HEK293 (cell line): ENCODE results near the gene BCL11B.

ENCODE experiments used
- CTCF ChIA-PET: fragments of 350-600 bp; formaldehyde crosslinking; extraction: SDS; loops from one replicate; lab custom pipeline; 2021; ENCODE audit warnings: antibody characterized with exemption; lab: Yijun Ruan, JAX
- POLR2A ChIA-PET: fragments of 300-600 bp; formaldehyde crosslinking; extraction: SDS; loops from one replicate; lab custom pipeline; 2020; ENCODE audit warnings: antibody characterized with exemption, inconsistent platforms; lab: Yijun Ruan, JAX
- H3K27ac ChIP-seq: fragments of 200-500 bp; sonication (Bioruptor generic); 2 replicates; pipeline ENCODE4 v1.5.1; 2014; ENCODE audit warnings: low read depth, low read length, control low read depth, inconsistent platforms; ENCODE audit errors: extremely low read depth
- H3K36me3 ChIP-seq, 2 experiments: fragments of 200-500 bp in 1 of 2; sonication (Bioruptor generic) in 1 of 2; 1 replicate in 1 of 2; 2 replicates in 1 of 2; pipeline ENCODE4 v1.5.1; 2014 to 2017; ENCODE audit warnings: inconsistent platforms in 2 of 2, low read length in 2 of 2; ENCODE audit not compliant: control insufficient read depth in 2 of 2, insufficient read depth in 1 of 2
- H3K4me1 ChIP-seq: fragments of 200-500 bp; sonication (Bioruptor generic); 2 replicates; pipeline ENCODE4 v1.5.1; 2014; ENCODE audit warnings: mild to moderate bottlenecking, low read length, inconsistent platforms; ENCODE audit not compliant: control insufficient read depth, insufficient read depth
- H3K4me3 ChIP-seq: 2 replicates; pipeline ENCODE4 v1.5.1; 2011; ENCODE audit warnings: low read depth, mild to moderate bottlenecking, control low read depth, low read length, moderate library complexity
- H3K9me3 ChIP-seq: fragments of 200-500 bp; sonication (Bioruptor generic); 2 replicates; pipeline ENCODE4 v1.5.1; 2014; ENCODE audit warnings: low read depth, low read length, inconsistent platforms; ENCODE audit not compliant: control insufficient read depth, insufficient read depth
- AEBP2 ChIP-seq: fragments of 450-650 bp; formaldehyde crosslinking; IDR thresholded peaks from 2 replicates; pipeline ENCODE4 v1.5.1; 2016; ENCODE audit warnings: missing biosample characterization, missing genetic modification characterization, borderline replicate concordance
- BCL11A ChIP-seq: fragments of 450-650 bp; formaldehyde crosslinking; IDR thresholded peaks from 2 replicates; pipeline ENCODE4 v1.5.1; 2016; ENCODE audit warnings: low read depth, missing biosample characterization, missing genetic modification characterization
- BCL11B ChIP-seq: fragments of 450-650 bp; formaldehyde crosslinking; IDR thresholded peaks from 2 replicates; pipeline ENCODE4 v1.5.1; 2016; ENCODE audit warnings: low read depth, missing biosample characterization, missing genetic modification characterization
- FEZF1 ChIP-seq: fragments of 450-650 bp; formaldehyde crosslinking; IDR thresholded peaks from 2 replicates; pipeline ENCODE4 v1.5.1; 2016; ENCODE audit warnings: missing biosample characterization, missing genetic modification characterization
- HOXA7 ChIP-seq: sonication (generic); formaldehyde crosslinking; IDR thresholded peaks from 2 replicates; pipeline ENCODE4 v1.8.1; 2022; ENCODE audit warnings: missing genetic modification reagents, borderline replicate concordance
- PRDM1 ChIP-seq: fragments of 450-650 bp; formaldehyde crosslinking; IDR thresholded peaks from 2 replicates; pipeline ENCODE4; 2016; ENCODE audit warnings: missing biosample characterization, missing genetic modification characterization
- PRDM4 ChIP-seq: fragments of 450-650 bp; formaldehyde crosslinking; IDR thresholded peaks from 2 replicates; pipeline ENCODE4 v1.5.1; 2017; ENCODE audit warnings: missing biosample characterization, missing genetic modification characterization
- ZFP37 ChIP-seq: fragments of 450-650 bp; formaldehyde crosslinking; IDR thresholded peaks from 2 replicates; pipeline ENCODE4 v1.5.1; 2016; ENCODE audit warnings: missing biosample characterization, missing genetic modification characterization
- ZIC2 ChIP-seq: fragments of 450-650 bp; formaldehyde crosslinking; IDR thresholded peaks from 2 replicates; pipeline ENCODE4 v1.5.1; 2016; ENCODE audit warnings: missing biosample characterization, missing genetic modification characterization
- ZNF114 ChIP-seq: fragments of 450-650 bp; formaldehyde crosslinking; IDR thresholded peaks from 2 replicates; pipeline ENCODE4 v1.5.0; 2017; ENCODE audit warnings: missing biosample characterization, missing genetic modification characterization
- ZNF138 ChIP-seq: fragments of 450-650 bp; formaldehyde crosslinking; IDR thresholded peaks from 2 replicates; pipeline ENCODE4 v1.5.1; 2016; ENCODE audit warnings: missing biosample characterization, missing genetic modification characterization, borderline replicate concordance
- ZNF274 ChIP-seq, 2 experiments: fragments of 200-500 bp in 1 of 2; fragments of 450-650 bp in 1 of 2; sonication (Bioruptor generic) in 1 of 2; formaldehyde crosslinking in 1 of 2; IDR thresholded peaks; 2 replicates each; pipeline versions ENCODE4 v1.5.1 to v1.6.1; 2014 to 2016; ENCODE audit warnings: borderline replicate concordance in 1 of 2, inconsistent platforms in 1 of 2, low read length in 1 of 2, missing biosample characterization in 1 of 2, missing genetic modification characterization in 1 of 2
- ZNF280D ChIP-seq: fragments of 450-650 bp; formaldehyde crosslinking; IDR thresholded peaks from 2 replicates; pipeline ENCODE4 v1.5.1; 2016; ENCODE audit warnings: missing biosample characterization, missing genetic modification characterization
- ZNF292 ChIP-seq: fragments of 450-650 bp; formaldehyde crosslinking; IDR thresholded peaks from 2 replicates; pipeline ENCODE4 v1.5.1; 2016; ENCODE audit warnings: low read depth, missing biosample characterization, missing genetic modification characterization, borderline replicate concordance
- ZNF302 ChIP-seq: fragments of 450-650 bp; formaldehyde crosslinking; IDR thresholded peaks from 2 replicates; pipeline ENCODE4 v1.5.1; 2016; ENCODE audit warnings: missing biosample characterization, missing genetic modification characterization, low read depth
- ZNF350 ChIP-seq: fragments of 450-650 bp; formaldehyde crosslinking; IDR thresholded peaks from 2 replicates; pipeline ENCODE4 v1.5.0; 2017; ENCODE audit warnings: missing biosample characterization, mild to moderate bottlenecking, missing genetic modification characterization
- ZNF37A ChIP-seq: fragments of 450-650 bp; IDR thresholded peaks from 2 replicates; pipeline ENCODE4 v1.5.1; 2018; ENCODE audit warnings: missing biosample characterization, missing genetic modification characterization
- ZNF561 ChIP-seq: fragments of 450-650 bp; IDR thresholded peaks from 2 replicates; pipeline ENCODE4 v1.5.1; 2018; ENCODE audit warnings: missing biosample characterization, missing genetic modification characterization, borderline replicate concordance
- ZNF580 ChIP-seq: fragments of 450-650 bp; formaldehyde crosslinking; IDR thresholded peaks from 2 replicates; pipeline ENCODE4 v1.5.1; 2016; ENCODE audit warnings: missing biosample characterization, missing genetic modification characterization
- ZNF701 ChIP-seq: fragments of 450-650 bp; formaldehyde crosslinking; IDR thresholded peaks from 2 replicates; pipeline ENCODE4 v1.5.1; 2016; ENCODE audit warnings: missing biosample characterization, missing genetic modification characterization
- ZNF768 ChIP-seq: fragments of 450-650 bp; formaldehyde crosslinking; IDR thresholded peaks from 2 replicates; pipeline ENCODE4 v1.5.1; 2018; ENCODE audit warnings: missing biosample characterization, mild to moderate bottlenecking, missing genetic modification characterization
- ZNF791 ChIP-seq: fragments of 450-650 bp; formaldehyde crosslinking; IDR thresholded peaks from 2 replicates; pipeline ENCODE4 v1.5.1; 2016; ENCODE audit warnings: missing biosample characterization, missing genetic modification characterization
- ZSCAN30 ChIP-seq: fragments of 450-650 bp; IDR thresholded peaks from 2 replicates; pipeline ENCODE4 v1.5.1; 2018; ENCODE audit warnings: missing biosample characterization, mild to moderate bottlenecking, missing genetic modification characterization, moderate library complexity

Gene BCL11B

GRCh38 chr14:99250636-99251208 lies 21.3 kb downstream of the BCL11B start (continued):
- TF ChIP-seq FEZF1 (tag by site-specific recombination) (peak; percentile 56), BCL11B (tag by site-specific recombination) (no peak), ZNF274 (IDR thresholded peaks at IDR 0.05; ENCODE audit: low read length) (no peak), ZNF274 (tag by site-specific recombination; IDR thresholded peaks at IDR 0.05; ENCODE audit: borderline replicate concordance) (no peak), ZNF280D (tag by site-specific recombination) (no peak), ZNF350 (no peak), ZNF292 (tag by site-specific recombination) (no peak), PRDM4 (tag by site-specific recombination) (no peak)

GRCh38 chr14:99249389-99249788 lies 22.6 kb downstream of the BCL11B start:
- ChIA-PET POLR2A (no interaction called here), CTCF (no interaction called here)
- Histone ChIP-seq H3K36me3 (no peaks in the 10 kb centered on the region), H3K4me1 (peaks cover 64% of the 10 kb centered on the region), H3K4me3 (no peak overlapping the region), H3K27ac (no peak overlapping the region), H3K9me3 (no peaks in the 10 kb centered on the region)
- TF ChIP-seq ZFP37 (tag by site-specific recombination) = no peak
- TF ChIP-seq ZNF791 (tag by site-specific recombination) = no peak
- TF ChIP-seq ZNF580 (tag by site-specific recombination) = 0 out of 2 replicates have a peak, but pooled peaks have one; percentile 33
- TF ChIP-seq ZNF768 (tag by site-specific recombination) = peak; percentile 87

- POLR2A ChIA-PET = no interaction called here
- TF ChIP-seq ZNF701 = no peak
- no peak for TF ChIP-seq BCL11A (tag by site-specific recombination)
- TF ChIP-seq ZIC2 = peak; percentile 89
- TF ChIP-seq ZNF302 (tag by site-specific recombination) = no peak
- TF ChIP-seq AEBP2 (tag by site-specific recombination) = no peak
- peak; percentile 37; the same call in 1 of the 2 replicates for TF ChIP-seq PRDM4 (tag by site-specific recombination)
- no peak for TF ChIP-seq ZNF138
- no peak for TF ChIP-seq BCL11B (tag by site-specific recombination)
- TF ChIP-seq PRDM1 (tag by site-specific recombination) = no peak
- no peak for TF ChIP-seq ZNF114 (tag by site-specific recombination)
- no peak for TF ChIP-seq HOXA7 (CRISPR knock-in tag)
- no peak for TF ChIP-seq ZNF561 (tag by site-specific recombination)
- TF ChIP-seq ZSCAN30 = 0 out of 2 replicates have a peak, but pooled peaks have one; percentile 28
- no peak for TF ChIP-seq ZFP37 (tag by site-specific recombination)
- no peak for TF ChIP-seq ZNF37A (tag by site-specific recombination)
These were observed 23.2 kb downstream of the BCL11B start for GRCh38 chr14:99248761-99249171.

More at GRCh38 chr14:99248761-99249171, 23.2 kb downstream of the BCL11B start:
- peaks cover 61% of the 10 kb centered on the region for H3K4me1 ChIP-seq
- no peaks in the 10 kb centered on the region for H3K9me3 ChIP-seq
- H3K27ac ChIP-seq = no peak overlapping the region; the same call in 1 of the 2 replicates
- H3K36me3 ChIP-seq = no peaks in the 10 kb centered on the region
- H3K4me3 ChIP-seq = no peak overlapping the region
- CTCF ChIA-PET = no interaction called here
